GM23338 (cell line): ENCODE results near the gene ZNF444. TPM values are rescaled to one million over a fixed set of nuclear protein-coding genes. Genes with fewer than 3 reads are reported as not detected.

Experiments
- ATAC-seq: fragments of 200-7000 bp; cut with Tn5 transposase; 3 replicates; pipeline ENCODE4 v1.9.1; 2020
- DNase-seq: peaks from one replicate; pipeline ENCODE4 v3.0.0-alpha.2; 2015; ENCODE audit warnings: low spot score
- H2AFZ ChIP-seq: fragments of 200-600 bp; sonication (generic); 2 replicates; pipeline ENCODE4 v1.8.0; 2016; ENCODE audit warnings: antibody characterized with exemption, mild to moderate bottlenecking, moderate library complexity
- H3F3A ChIP-seq: fragments of 200-600 bp; sonication (generic); replicated peaks from 2 replicates; pipeline ENCODE4 v1.8.0; 2017; ENCODE audit warnings: antibody characterized with exemption, mixed run types, low read depth
- H3K27ac ChIP-seq: fragments of 200-600 bp; sonication (generic); 2 replicates; pipeline ENCODE4 v1.6.1; 2016; ENCODE audit warnings: low read depth
- H3K27me3 ChIP-seq: fragments of 200-600 bp; sonication (generic); 2 replicates; pipeline ENCODE4 v1.8.0; 2016; ENCODE audit warnings: mild to moderate bottlenecking, mixed run types, moderate library complexity; ENCODE audit not compliant: insufficient read depth
- H3K36me3 ChIP-seq: fragments of 200-600 bp; sonication (generic); 2 replicates; pipeline ENCODE4 v1.8.0; 2016; ENCODE audit warnings: mild to moderate bottlenecking; ENCODE audit not compliant: insufficient read depth
- H3K4me1 ChIP-seq: fragments of 200-600 bp; sonication (generic); 2 replicates; pipeline ENCODE4 v1.8.0; 2016; ENCODE audit warnings: mild to moderate bottlenecking, moderate library complexity; ENCODE audit not compliant: insufficient read depth
- H3K4me2 ChIP-seq: fragments of 200-600 bp; sonication (generic); 2 replicates; pipeline ENCODE4 v1.7.1; 2017; ENCODE audit warnings: mixed run types
- H3K4me3 ChIP-seq: fragments of 200-600 bp; sonication (generic); 2 replicates; pipeline ENCODE4 v1.6.1; 2016; ENCODE audit warnings: mixed run types
- H3K79me2 ChIP-seq: fragments of 200-600 bp; sonication (generic); replicated peaks from 2 replicates; pipeline ENCODE4 v1.8.0; 2017; ENCODE audit warnings: mild to moderate bottlenecking; ENCODE audit not compliant: insufficient read depth
- H3K9me2 ChIP-seq: fragments of 200-600 bp; sonication (generic); 2 replicates; pipeline ENCODE4 v1.8.0; 2017; ENCODE audit not compliant: insufficient read depth
- H4K20me1 ChIP-seq: fragments of 200-600 bp; sonication (generic); replicated peaks from 2 replicates; pipeline ENCODE4 v1.8.0; 2017; ENCODE audit warnings: mild to moderate bottlenecking; ENCODE audit not compliant: insufficient read depth
- H3K27ac Mint-ChIP-seq: 2 replicates; pipeline ENCODE4 v1.8.0; 2020; ENCODE audit warnings: inconsistent platforms, mild to moderate bottlenecking, moderate library complexity, mixed read lengths
- H3K27me3 Mint-ChIP-seq: 3 replicates; pipeline ENCODE4 v1.8.0; 2022; ENCODE audit warnings: low read depth, mild to moderate bottlenecking, moderate library complexity, mixed read lengths, inconsistent platforms; ENCODE audit not compliant: insufficient read depth, poor library complexity
- H3K36me3 Mint-ChIP-seq: 3 replicates; pipeline ENCODE4 v1.8.0; 2021; ENCODE audit warnings: low read depth, mild to moderate bottlenecking, inconsistent platforms, moderate library complexity, mixed read lengths
- H3K4me1 Mint-ChIP-seq: 3 replicates; pipeline ENCODE4 v1.8.0; 2020; ENCODE audit warnings: mild to moderate bottlenecking, inconsistent platforms, mixed read lengths
- H3K4me3 Mint-ChIP-seq: 3 replicates; pipeline ENCODE4 v1.8.0; 2021; ENCODE audit warnings: moderate library complexity, mild to moderate bottlenecking, inconsistent platforms, mixed read lengths
- H3K9me3 Mint-ChIP-seq: 3 replicates; pipeline ENCODE4 v1.8.0; 2020; ENCODE audit warnings: moderate library complexity, mild to moderate bottlenecking, inconsistent platforms, mixed read lengths
- CREB1 ChIP-seq: fragments of 250-450 bp; sonication (Bioruptor Pico); IDR thresholded peaks from 2 replicates; pipeline ENCODE4 v1.5.0; 2020; ENCODE audit warnings: low read depth, mild to moderate bottlenecking, moderate library complexity
- EZH2 ChIP-seq: fragments of 200-600 bp; sonication (generic); IDR thresholded peaks from one replicate; pipeline ENCODE4 v1.8.0; 2017; ENCODE audit warnings: antibody characterized with exemption, mild to moderate bottlenecking, low read depth; ENCODE audit not compliant: unreplicated experiment
- EZH2phosphoT487 ChIP-seq: fragments of 200-600 bp; sonication (generic); IDR thresholded peaks from one replicate; pipeline ENCODE4 v1.8.1; 2018; ENCODE audit warnings: antibody characterized with exemption; ENCODE audit not compliant: unreplicated experiment
- JUNB ChIP-seq: IDR thresholded peaks from one replicate; pipeline ENCODE4 v1.6.1; 2016; ENCODE audit warnings: antibody characterized with exemption; ENCODE audit not compliant: unreplicated experiment
- NANOG ChIP-seq: IDR thresholded peaks from 2 replicates; pipeline ENCODE4 v1.6.1; 2016; ENCODE audit warnings: antibody characterized with exemption, borderline replicate concordance
- POLR2AphosphoS5 ChIP-seq: IDR thresholded peaks from 2 replicates; pipeline ENCODE4 v1.6.1; 2016; ENCODE audit warnings: antibody characterized with exemption, low read depth
- STAT1 ChIP-seq: IDR thresholded peaks from one replicate; pipeline ENCODE4 v1.6.1; 2016; ENCODE audit warnings: antibody characterized with exemption; ENCODE audit not compliant: unreplicated experiment
- ZNF114 ChIP-seq: fragments of 250-450 bp; sonication (Bioruptor Pico); IDR thresholded peaks from 2 replicates; pipeline ENCODE4 v1.5.0; 2020; ENCODE audit warnings: mild to moderate bottlenecking, moderate library complexity
- ZNF331 ChIP-seq: fragments of 250-450 bp; sonication (Bioruptor Pico); IDR thresholded peaks from 2 replicates; pipeline ENCODE4 v1.5.0; 2020; ENCODE audit warnings: low read depth, mild to moderate bottlenecking, moderate library complexity
- polyA plus RNA-seq: library from polyadenylated mRNA; unstranded; fragments of >200 nt; fragmentation: Nextera tagmentation; extraction: Ambion mirVana; gene quantifications from 2 replicates; pipeline ENCODE4 v1.2.1, GENCODE V29; 2016
- total RNA-seq: library from RNA; depleted of rRNA; stranded (reverse); fragments of >200 nt; shearing (Covaris generic); gene quantifications from 2 replicates; pipeline ENCODE4 v1.2.3, GENCODE V29; 2014
- TF ChIP-seq, protein P1 (sequence below): fragments of 250-450 bp; sonication (Bioruptor Pico); IDR thresholded peaks from 2 replicates; pipeline ENCODE4 v1.5.0; 2020; ENCODE audit warnings: mild to moderate bottlenecking, moderate library complexity
- TF ChIP-seq, protein P2 (sequence below): IDR thresholded peaks from 2 replicates; pipeline ENCODE4 v1.6.1; 2016; ENCODE audit warnings: antibody characterized with exemption
- TF ChIP-seq, protein P3 (sequence below), 2 experiments: fragments of 200-600 bp in 1 of 2; sonication (generic) in 1 of 2; conservative IDR thresholded peaks; 2 replicates each; pipeline versions ENCODE4 v1.5.1 to v1.6.1; 2016 to 2017; ENCODE audit warnings: antibody characterized with exemption in 2 of 2, low read depth in 2 of 2, mild to moderate bottlenecking in 2 of 2, moderate library complexity in 1 of 2
- TF ChIP-seq, protein P4 (sequence below): IDR thresholded peaks from one replicate; pipeline ENCODE4 v1.6.1; 2018; ENCODE audit warnings: antibody characterized with exemption; ENCODE audit not compliant: unreplicated experiment

Gene ZNF444
- total and polyA plus RNA-seq, 2 experiments from 2014 or later = 25.1 to 58.5 TPM

DNA sequence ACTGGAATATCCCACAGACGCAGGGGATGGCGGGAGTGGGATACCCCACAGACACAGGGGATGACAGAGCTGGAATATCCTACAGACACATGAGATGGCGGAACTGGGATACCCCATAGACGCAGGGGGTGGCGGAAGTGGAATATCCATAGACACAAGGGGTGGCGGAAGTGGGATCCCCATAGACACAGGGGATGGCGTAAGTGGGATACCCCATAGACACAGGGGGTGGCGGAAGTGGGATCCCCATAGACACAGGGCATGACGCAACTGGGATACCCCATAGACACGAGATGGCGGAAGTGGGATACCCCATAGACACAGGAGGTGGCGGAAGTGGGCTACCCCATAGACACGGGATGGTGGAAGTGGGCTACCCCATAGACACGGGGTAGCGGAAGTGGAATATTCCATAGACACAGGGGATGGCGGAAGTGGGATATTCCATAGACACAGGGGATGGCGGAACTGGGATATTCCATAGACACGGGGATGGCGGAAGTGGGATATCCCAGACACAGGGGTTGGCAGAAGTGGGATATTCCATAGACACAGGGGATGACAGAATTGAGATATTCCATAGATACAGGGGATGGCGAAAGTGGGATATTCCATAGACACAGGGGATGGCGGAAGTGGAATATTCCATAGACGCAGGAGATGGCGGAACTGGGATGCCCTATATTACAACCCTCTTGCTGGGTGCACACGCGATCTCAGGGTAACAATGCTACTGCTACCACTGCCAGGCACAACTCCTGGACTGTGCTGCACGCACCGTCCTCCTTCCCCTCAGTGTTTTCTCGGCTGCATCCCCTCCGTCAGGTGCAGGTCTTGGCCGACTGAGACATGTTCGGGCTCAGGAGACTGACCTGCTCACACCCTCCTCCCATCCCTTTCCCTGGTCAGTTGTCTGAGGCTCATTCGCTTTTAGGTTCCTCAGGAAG lies 48.1 kb upstream of the ZNF444 start:
- Histone ChIP-seq H3F3A (no peaks in the 10 kb centered on the region), H2AFZ (no peak overlapping the region), H3K4me2 (no peak overlapping the region), H4K20me1 (peaks cover 22% of the 10 kb centered on the region), H3K9me2 (no peaks in the 10 kb centered on the region), H3K27ac (peak overlapping the region; percentile 70; the same call in 1 of the 2 replicates), H3K4me1 (peaks cover 6% of the 10 kb centered on the region; the same call in 1 of the 2 replicates), H3K4me3 (no peak overlapping the region), H3K79me2 (peaks cover 73% of the 10 kb centered on the region), H3K36me3 (no peaks in the 10 kb centered on the region), H3K27me3 (no peaks in the 10 kb centered on the region)
- Mint-ChIP-seq H3K4me3 (no peak overlapping the region), H3K4me1 (peaks cover 26% of the 10 kb centered on the region), H3K9me3 (peaks cover 6% of the 10 kb centered on the region), H3K36me3 (peaks cover 60% of the 10 kb centered on the region), H3K27ac (peak overlapping the region; percentile 7; the same call in 1 of the 2 replicates), H3K27me3 (peaks cover 8% of the 10 kb centered on the region)
- no peak for ATAC-seq
- no peak for DNase-seq
- TF ChIP-seq EZH2 = no peak
- TF ChIP-seq ZNF331 (CRISPR knock-in tag) = no peak
- no peak for TF ChIP-seq NANOG
- TF ChIP-seq, protein P1, sequence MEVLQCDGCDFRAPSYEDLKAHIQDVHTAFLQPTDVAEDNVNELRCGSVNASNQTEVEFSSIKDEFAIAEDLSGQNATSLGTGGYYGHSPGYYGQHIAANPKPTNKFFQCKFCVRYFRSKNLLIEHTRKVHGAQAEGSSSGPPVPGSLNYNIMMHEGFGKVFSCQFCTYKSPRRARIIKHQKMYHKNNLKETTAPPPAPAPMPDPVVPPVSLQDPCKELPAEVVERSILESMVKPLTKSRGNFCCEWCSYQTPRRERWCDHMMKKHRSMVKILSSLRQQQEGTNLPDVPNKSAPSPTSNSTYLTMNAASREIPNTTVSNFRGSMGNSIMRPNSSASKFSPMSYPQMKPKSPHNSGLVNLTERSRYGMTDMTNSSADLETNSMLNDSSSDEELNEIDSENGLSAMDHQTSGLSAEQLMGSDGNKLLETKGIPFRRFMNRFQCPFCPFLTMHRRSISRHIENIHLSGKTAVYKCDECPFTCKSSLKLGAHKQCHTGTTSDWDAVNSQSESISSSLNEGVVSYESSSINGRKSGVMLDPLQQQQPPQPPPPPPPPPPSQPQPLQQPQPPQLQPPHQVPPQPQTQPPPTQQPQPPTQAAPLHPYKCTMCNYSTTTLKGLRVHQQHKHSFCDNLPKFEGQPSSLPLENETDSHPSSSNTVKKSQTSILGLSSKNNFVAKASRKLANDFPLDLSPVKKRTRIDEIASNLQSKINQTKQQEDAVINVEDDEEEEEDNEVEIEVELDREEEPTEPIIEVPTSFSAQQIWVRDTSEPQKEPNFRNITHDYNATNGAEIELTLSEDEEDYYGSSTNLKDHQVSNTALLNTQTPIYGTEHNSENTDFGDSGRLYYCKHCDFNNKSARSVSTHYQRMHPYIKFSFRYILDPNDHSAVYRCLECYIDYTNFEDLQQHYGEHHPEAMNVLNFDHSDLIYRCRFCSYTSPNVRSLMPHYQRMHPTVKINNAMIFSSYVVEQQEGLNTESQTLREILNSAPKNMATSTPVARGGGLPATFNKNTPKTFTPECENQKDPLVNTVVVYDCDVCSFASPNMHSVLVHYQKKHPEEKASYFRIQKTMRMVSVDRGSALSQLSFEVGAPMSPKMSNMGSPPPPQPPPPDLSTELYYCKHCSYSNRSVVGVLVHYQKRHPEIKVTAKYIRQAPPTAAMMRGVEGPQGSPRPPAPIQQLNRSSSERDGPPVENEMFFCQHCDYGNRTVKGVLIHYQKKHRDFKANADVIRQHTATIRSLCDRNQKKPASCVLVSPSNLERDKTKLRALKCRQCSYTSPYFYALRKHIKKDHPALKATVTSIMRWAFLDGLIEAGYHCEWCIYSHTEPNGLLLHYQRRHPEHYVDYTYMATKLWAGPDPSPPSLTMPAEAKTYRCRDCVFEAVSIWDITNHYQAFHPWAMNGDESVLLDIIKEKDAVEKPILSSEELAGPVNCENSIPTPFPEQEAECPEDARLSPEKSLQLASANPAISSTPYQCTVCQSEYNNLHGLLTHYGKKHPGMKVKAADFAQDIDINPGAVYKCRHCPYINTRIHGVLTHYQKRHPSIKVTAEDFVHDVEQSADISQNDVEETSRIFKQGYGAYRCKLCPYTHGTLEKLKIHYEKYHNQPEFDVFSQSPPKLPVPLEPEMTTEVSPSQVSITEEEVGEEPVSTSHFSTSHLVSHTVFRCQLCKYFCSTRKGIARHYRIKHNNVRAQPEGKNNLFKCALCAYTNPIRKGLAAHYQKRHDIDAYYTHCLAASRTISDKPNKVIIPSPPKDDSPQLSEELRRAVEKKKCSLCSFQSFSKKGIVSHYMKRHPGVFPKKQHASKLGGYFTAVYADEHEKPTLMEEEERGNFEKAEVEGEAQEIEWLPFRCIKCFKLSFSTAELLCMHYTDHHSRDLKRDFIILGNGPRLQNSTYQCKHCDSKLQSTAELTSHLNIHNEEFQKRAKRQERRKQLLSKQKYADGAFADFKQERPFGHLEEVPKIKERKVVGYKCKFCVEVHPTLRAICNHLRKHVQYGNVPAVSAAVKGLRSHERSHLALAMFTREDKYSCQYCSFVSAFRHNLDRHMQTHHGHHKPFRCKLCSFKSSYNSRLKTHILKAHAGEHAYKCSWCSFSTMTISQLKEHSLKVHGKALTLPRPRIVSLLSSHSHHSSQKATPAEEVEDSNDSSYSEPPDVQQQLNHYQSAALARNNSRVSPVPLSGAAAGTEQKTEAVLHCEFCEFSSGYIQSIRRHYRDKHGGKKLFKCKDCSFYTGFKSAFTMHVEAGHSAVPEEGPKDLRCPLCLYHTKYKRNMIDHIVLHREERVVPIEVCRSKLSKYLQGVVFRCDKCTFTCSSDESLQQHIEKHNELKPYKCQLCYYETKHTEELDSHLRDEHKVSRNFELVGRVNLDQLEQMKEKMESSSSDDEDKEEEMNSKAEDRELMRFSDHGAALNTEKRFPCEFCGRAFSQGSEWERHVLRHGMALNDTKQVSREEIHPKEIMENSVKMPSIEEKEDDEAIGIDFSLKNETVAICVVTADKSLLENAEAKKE (CRISPR knock-in tag) = no peak
- TF ChIP-seq, protein P2, sequence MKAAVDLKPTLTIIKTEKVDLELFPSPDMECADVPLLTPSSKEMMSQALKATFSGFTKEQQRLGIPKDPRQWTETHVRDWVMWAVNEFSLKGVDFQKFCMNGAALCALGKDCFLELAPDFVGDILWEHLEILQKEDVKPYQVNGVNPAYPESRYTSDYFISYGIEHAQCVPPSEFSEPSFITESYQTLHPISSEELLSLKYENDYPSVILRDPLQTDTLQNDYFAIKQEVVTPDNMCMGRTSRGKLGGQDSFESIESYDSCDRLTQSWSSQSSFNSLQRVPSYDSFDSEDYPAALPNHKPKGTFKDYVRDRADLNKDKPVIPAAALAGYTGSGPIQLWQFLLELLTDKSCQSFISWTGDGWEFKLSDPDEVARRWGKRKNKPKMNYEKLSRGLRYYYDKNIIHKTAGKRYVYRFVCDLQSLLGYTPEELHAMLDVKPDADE = no peak
- no peak for TF ChIP-seq EZH2phosphoT487
- TF ChIP-seq, protein P3, sequence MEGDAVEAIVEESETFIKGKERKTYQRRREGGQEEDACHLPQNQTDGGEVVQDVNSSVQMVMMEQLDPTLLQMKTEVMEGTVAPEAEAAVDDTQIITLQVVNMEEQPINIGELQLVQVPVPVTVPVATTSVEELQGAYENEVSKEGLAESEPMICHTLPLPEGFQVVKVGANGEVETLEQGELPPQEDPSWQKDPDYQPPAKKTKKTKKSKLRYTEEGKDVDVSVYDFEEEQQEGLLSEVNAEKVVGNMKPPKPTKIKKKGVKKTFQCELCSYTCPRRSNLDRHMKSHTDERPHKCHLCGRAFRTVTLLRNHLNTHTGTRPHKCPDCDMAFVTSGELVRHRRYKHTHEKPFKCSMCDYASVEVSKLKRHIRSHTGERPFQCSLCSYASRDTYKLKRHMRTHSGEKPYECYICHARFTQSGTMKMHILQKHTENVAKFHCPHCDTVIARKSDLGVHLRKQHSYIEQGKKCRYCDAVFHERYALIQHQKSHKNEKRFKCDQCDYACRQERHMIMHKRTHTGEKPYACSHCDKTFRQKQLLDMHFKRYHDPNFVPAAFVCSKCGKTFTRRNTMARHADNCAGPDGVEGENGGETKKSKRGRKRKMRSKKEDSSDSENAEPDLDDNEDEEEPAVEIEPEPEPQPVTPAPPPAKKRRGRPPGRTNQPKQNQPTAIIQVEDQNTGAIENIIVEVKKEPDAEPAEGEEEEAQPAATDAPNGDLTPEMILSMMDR (conservative IDR thresholded peaks at IDR 0.05; ENCODE audit: low read depth in 2 of 2) = no peak
- TF ChIP-seq, protein P4, sequence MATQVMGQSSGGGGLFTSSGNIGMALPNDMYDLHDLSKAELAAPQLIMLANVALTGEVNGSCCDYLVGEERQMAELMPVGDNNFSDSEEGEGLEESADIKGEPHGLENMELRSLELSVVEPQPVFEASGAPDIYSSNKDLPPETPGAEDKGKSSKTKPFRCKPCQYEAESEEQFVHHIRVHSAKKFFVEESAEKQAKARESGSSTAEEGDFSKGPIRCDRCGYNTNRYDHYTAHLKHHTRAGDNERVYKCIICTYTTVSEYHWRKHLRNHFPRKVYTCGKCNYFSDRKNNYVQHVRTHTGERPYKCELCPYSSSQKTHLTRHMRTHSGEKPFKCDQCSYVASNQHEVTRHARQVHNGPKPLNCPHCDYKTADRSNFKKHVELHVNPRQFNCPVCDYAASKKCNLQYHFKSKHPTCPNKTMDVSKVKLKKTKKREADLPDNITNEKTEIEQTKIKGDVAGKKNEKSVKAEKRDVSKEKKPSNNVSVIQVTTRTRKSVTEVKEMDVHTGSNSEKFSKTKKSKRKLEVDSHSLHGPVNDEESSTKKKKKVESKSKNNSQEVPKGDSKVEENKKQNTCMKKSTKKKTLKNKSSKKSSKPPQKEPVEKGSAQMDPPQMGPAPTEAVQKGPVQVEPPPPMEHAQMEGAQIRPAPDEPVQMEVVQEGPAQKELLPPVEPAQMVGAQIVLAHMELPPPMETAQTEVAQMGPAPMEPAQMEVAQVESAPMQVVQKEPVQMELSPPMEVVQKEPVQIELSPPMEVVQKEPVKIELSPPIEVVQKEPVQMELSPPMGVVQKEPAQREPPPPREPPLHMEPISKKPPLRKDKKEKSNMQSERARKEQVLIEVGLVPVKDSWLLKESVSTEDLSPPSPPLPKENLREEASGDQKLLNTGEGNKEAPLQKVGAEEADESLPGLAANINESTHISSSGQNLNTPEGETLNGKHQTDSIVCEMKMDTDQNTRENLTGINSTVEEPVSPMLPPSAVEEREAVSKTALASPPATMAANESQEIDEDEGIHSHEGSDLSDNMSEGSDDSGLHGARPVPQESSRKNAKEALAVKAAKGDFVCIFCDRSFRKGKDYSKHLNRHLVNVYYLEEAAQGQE = no peak
- TF ChIP-seq JUNB = no peak
- no peak for TF ChIP-seq ZNF114 (CRISPR knock-in tag)
- TF ChIP-seq POLR2AphosphoS5 = no peak
- TF ChIP-seq CREB1 = no peak
- no peak for TF ChIP-seq STAT1
